GM04504 (cell line): ENCODE data around the gene STK11.
"Not testable (repeated sequence)": the region's sequence is repeated elsewhere in the genome, so short reads cannot be mapped to it uniquely, and the experiment has no call there.

Source experiments
- DNase-seq: peaks from one replicate; pipeline ENCODE4 v3.0.0-alpha.2; 2012; ENCODE audit warnings: low read depth

The STK11 gene

DNA sequence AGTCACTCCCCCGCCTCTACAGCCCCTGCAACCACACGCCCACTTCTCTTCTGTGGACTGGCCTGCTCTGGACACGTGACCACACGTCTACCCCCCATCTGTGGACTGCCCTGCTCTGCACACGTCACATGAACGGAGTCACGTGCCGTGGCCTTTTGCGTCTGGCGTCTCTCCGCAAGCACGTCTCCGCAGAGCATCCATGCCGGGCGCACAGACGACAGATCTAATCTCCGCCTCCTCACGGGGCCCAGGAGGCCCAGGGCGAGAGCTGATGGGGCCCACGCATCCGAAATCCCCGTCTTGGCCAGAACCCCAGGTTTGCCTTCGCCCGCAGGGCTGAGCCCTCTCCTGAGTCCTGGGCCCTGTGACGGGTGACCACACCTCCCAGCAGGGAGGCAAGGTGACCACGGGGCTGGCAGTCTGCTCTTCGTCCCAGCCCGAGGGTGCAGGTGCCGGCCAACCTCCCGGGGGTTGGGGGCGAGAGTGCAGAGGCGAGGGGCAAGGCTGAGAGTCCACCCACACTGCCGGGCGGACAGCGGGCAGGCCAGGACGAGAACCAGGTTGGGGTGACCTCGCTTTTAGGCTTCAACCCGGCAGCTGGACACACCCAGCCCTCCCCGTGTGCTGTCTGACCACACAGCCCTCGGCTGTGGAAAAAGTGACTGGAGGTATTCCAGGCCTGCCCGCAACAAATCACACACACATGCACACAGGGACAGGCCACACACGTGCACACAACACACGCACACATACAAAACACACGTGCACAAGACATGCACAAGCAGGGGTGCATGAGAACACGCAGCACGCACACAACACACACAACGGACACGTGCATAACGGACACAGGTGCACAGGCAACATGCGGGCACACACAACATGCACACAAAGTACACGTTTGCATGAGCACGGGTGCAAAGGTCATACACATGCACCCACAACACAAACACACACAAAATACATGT lies 35.4 kb upstream of the STK11 start:
- no peak for DNase-seq

- DNase-seq = no peak
Measured at GRCh38 chr19:1170938-1171754, 34.4 kb upstream of the STK11 start.

GRCh38 chr19:1171755-1172352 lies 33.7 kb upstream of the STK11 start:
- no peak for DNase-seq

GRCh38 chr19:1172353-1173158 lies 33.0 kb upstream of the STK11 start:
- no peak for DNase-seq

GRCh38 chr19:1173159-1173844 lies 32.3 kb upstream of the STK11 start:
- no peak for DNase-seq

DNA sequence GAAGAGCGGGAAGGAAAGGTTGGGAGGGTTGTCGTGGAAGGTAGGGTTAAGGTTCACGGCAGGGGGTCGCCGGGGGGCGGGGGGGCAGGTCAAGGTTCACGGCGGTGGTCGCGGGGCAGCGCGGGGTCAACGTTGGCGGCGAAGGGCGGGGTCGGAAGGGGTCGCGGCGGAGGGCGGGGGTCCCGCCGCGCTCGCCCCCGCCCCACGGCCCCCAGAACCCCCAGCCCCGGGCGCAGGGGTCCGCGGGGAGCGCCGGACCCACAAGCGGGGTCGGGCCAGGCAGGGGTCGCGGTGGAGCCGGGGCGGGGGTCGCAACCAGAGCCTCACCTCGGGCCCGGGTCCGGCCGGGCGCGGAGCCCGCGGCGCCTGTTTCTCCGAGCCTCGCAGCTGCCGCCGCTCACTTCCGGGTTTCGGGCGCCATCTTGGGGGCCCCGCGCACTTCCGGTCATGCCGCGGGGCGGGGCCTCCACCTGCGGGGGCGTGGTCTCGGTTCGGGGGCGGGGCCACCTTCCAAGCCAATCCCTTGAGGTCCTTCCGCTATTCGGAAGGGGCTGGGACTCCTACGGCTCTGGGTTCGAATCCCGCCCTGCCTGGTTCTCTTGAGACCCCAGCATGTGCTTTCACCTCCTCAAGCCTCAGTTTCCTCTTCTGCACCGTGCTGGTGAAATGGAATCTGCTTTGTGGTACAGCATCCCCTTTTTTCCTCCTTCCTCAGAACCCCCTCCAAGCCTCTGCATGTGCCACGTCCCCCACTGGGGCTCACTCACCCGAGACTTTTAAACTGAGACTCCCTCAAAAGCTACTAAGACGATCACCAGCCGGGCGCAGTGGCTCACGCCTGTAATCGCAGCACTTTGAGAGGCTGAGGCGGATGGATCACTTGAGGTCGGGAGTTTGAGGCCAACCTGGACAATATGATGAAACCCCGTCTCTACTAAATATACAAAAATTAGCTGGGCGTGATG lies 31.5 kb upstream of the STK11 start, which contains the start of gene SBNO2:
Gene SBNO2 (minus strand): TSS at position 424 of the 965 bp plus-strand sequence. CDS start 19,992 bp downstream, outside the sequence.
- DNase-seq = peak; percentile 68

DNA sequence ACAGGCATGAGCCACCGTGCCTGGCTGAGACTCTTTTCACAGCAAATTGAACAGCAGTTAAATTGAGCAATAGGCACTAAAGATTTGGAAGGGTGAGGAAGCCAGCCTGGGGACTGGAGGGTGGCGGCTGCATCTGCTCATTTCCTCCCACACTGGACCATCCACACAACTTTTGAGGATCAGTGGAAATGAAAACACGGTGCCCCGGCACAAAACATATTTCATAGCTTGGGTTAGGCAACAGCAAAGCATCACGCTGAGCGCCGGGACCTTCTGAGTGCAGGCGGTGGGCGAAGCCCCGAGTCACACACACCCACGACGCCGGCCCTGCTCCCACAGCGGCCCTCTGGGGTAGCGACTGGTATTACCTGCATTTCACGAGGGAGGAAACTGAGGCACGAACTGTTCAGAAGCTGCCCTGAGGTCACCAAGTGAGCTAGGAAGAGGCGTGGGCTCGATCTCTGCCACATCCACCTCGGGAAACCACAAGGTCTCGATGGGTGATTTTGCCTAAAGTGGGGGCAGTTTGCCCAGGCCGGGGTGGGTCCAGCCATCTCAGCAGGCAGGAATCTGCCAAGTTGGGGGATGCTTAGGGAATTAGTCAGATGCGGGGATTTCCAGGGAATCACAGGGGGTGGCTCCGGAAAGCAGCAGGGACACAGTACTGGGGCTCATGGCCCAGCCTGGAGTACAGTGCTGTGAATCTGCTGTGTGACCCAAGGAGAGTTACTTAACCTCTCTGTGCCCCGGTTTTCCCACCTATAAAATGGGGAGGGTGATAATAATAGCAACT lies 28.1 kb upstream of the STK11 start:
- peak; percentile 96 for DNase-seq

- no peak for DNase-seq
Measured at GRCh38 chr19:1181606-1182005, 24.0 kb upstream of the STK11 start.

DNA sequence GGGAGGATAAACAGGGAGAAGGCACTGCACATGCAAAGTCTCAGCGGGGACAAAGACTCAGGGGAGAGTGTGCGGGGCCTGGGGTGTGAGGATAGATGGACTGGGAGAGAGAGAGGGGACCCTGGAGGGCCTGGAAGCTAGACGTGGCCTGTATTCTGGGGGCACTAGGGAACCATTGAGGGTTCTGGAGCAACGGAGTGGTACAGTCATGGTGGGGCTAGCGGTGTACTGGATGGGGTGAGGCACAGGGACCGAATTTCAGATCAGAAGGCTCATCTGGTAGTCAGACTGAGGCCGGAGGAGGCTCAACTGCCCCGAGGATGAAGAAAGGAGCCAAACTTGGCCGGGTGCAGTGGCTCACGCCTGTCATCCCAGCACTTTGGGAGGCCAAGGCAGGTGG lies 23.5 kb upstream of the STK11 start:
- no peak for DNase-seq

GRCh38 chr19:1182727-1183126 lies 22.9 kb upstream of the STK11 start:
- no peak for DNase-seq

DNA sequence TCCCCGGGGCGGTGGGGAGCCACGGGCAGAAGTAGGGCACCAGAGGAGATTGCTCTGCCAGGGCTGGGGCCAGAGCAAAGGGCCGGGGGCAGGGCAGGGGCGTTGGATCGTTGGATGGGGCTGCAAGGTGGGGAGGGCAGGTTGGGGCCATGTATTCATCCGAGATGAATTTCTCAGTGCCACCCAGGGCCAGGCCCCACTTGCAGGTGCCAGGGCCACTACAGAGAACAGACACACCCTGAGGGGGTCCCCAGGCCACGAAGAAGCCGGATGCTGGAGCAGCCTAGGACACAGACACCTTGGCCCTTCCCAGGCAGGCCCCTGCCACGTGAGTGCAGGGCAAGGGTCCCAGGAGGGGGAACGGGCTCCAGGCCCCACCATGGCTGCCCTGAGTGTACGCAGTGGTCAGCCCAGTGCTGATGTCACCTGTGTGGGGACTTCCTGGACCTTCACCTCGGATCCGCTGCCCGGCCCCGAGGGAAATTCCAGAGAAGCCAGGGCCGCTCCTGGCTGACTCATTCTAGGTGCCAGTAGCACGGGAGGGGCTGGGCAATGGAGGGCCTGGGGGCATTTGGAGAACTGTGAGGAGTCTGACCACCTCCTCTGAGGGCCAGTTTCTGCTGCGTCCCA lies 21.9 kb upstream of the STK11 start:
- DNase-seq = no peak

DNA sequence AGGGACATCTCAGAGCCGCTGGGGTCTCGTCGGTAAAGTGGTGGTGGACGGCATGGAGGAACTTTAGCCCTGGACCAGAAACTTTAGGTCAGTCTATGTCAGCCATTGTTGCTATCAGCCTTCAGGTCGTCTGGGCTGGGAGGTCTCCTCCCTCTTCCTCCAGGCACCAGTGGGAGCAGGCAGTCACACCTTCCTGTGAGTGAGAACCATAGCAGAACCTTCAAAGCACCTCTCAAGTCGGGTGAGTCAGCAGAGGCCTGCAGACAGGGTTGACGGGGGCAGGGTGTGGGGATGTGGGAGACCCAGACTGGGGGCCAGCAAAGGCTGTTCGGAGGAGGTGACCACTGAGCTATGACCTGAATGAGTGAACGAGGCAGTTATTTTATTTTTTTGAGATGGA lies 16.2 kb upstream of the STK11 start:
- DNase-seq = no peak

GRCh38 chr19:1199531-1199930 lies 6.0 kb upstream of the STK11 start:
- no peak for DNase-seq

- not testable (repeated sequence) for DNase-seq
Measured at GRCh38 chr19:1200614-1201013, 5.0 kb upstream of the STK11 start.

GRCh38 chr19:1206150-1206863 lies 729 bp downstream of the STK11 start:
- DNase-seq = no peak

GRCh38 chr19:1206864-1207450 lies 1.4 kb downstream of the STK11 start:
- DNase-seq = no peak

DNA sequence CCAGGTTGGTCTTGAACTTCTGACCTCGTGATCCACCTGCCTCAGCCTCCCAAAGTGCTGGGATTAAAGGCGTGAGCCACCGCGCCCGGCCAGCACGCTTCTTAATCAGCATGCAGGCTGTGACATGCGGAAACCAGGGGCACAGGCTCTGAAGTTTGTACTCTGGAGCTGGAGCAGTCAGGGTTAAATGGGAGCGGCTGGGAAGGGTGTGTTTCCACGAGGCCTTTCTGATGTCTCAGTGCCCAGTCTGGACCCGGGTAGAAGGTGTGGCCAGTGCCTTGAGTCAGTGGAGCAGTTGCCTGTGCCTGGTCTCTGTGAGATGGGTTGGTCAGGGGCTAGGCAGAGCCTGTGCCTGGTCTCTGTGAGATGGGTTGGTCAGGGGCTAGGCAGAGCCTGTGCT lies 3.3 kb downstream of the STK11 start:
- not testable (repeated sequence) for DNase-seq

DNA sequence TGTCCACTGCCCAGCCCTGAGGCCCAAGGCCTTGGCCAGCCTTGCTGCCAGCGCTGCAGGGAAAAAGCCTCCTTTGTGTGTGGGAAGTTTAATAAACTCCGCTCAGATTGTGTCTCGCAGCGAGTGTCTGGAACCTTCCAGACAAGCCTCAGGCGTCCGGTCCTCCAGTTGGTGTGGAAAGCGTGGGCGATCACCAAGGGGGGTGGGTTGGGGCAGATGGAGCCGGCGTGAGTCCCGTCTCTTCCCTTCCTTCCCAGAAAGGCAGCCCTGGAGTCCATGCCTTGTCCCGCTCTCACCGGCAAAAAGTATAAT lies 4.6 kb downstream of the STK11 start:
- DNase-seq = no peak
